ENCODE data around the gene CAMK1G. TPM values are rescaled to one million over a fixed set of nuclear protein-coding genes. Genes with fewer than 3 reads are reported as not detected.

CAMK1G gene
- total and polyA plus RNA-seq, 9 donors = 7.6 to 20.2 (median 12.0) TPM

DNA sequence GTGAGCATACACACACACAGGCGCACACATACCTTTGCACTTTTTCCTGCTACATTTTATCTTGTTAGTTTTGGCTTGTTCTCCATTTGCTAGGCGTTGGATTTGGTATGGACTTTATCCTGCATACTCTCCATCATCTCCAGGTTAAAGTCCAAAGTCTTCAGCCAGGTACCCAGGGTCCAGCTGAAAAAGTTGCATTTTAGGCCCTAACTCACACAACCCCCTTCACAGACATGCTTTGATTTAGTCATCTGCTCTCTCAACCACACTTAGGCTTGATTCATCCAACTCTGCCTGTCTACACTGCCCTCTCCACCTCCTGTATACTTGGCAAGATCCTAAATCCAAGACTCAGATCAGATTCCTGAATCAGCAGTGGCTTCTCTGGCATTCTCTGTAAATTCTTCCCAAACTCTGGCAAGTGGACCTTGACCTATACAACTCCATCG lies 79.4 kb downstream of the CAMK1G start:
- 63 to 73% (median 64%) methylated on average over 3 of the region's 3 CpGs for WGBS, 3 donors
- DNase-seq = no peak
- H3K4me1 ChIP-seq (ENCODE audit: insufficient read depth) = peaks cover 2% of the 10 kb centered on the region
- no peak overlapping the region for H3K4me3 ChIP-seq
- H3K9me3 ChIP-seq = no peaks in the 10 kb centered on the region
- no peaks in the 10 kb centered on the region for H3K27me3 ChIP-seq
- intact Hi-C loops (cut with DNase I) = no loop called here
- H3K27ac ChIP-seq = no peak overlapping the region
- TF ChIP-seq, protein P1, sequence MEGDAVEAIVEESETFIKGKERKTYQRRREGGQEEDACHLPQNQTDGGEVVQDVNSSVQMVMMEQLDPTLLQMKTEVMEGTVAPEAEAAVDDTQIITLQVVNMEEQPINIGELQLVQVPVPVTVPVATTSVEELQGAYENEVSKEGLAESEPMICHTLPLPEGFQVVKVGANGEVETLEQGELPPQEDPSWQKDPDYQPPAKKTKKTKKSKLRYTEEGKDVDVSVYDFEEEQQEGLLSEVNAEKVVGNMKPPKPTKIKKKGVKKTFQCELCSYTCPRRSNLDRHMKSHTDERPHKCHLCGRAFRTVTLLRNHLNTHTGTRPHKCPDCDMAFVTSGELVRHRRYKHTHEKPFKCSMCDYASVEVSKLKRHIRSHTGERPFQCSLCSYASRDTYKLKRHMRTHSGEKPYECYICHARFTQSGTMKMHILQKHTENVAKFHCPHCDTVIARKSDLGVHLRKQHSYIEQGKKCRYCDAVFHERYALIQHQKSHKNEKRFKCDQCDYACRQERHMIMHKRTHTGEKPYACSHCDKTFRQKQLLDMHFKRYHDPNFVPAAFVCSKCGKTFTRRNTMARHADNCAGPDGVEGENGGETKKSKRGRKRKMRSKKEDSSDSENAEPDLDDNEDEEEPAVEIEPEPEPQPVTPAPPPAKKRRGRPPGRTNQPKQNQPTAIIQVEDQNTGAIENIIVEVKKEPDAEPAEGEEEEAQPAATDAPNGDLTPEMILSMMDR (IDR thresholded peaks at IDR 0.05) = no peak
- TF ChIP-seq POLR2A (IDR thresholded peaks at IDR 0.05) (no peak), EP300 (IDR thresholded peaks at IDR 0.05) (no peak)
- H3K36me3 ChIP-seq = no peaks in the 10 kb centered on the region

Small RNA genes within 50 kb of the gene (microRNA-seq; reads per million reads assigned to microRNA genes)
- 0 reads per million in 3 donors for gene MIR4260

Other genes starting within 250 kb of the CAMK1G start
- gene LAMB3, start 68.7 kb downstream of the CAMK1G start, total RNA-seq = 10 to 100 TPM in 1 of 7 donors, 1 to 10 TPM in 4, under 1 TPM in 2; 0.58 to 56.9 (median 4.2) TPM
- 1 to 10 TPM in 1 of 2 donors, under 1 TPM in 1; 0.54 to 7.0 TPM for gene LAMB3, start 68.7 kb downstream of the CAMK1G start, polyA plus RNA-seq
- 100 to 1,000 TPM in 3 of 7 donors, 10 to 100 TPM in 4; 61.4 to 392 (median 79.2) TPM for gene G0S2, start 91.7 kb downstream of the CAMK1G start, total RNA-seq
- gene G0S2, start 91.7 kb downstream of the CAMK1G start, polyA plus RNA-seq = 10 to 100 TPM; 41.5 to 75.4 TPM
- 100 to 1,000 TPM in 1 of 7 donors, 10 to 100 TPM in 5, 1 to 10 TPM in 1; 7.4 to 106 (median 57.7) TPM for gene HSD11B1, start 121.1 kb downstream of the CAMK1G start, total RNA-seq
- 100 to 1,000 TPM in 1 of 2 donors, 10 to 100 TPM in 1; 32.0 to 265 TPM for gene HSD11B1, start 121.1 kb downstream of the CAMK1G start, polyA plus RNA-seq
- gene TRAF3IP3, start 172.3 kb downstream of the CAMK1G start, total RNA-seq = 1 to 10 TPM in 5 of 7 donors, under 1 TPM in 2; 0.34 to 2.4 (median 1.4) TPM
- gene TRAF3IP3, start 172.3 kb downstream of the CAMK1G start, polyA plus RNA-seq = 1 to 10 TPM; 1.2 to 5.6 TPM
- 1 to 10 TPM in 5 of 7 donors, under 1 TPM in 2; 0.83 to 1.6 (median 1.4) TPM for gene C1orf74, start 200.8 kb downstream of the CAMK1G start, total RNA-seq
- 1 to 10 TPM in 1 of 2 donors, under 1 TPM in 1; 0.62 to 2.5 TPM for gene C1orf74, start 200.8 kb downstream of the CAMK1G start, polyA plus RNA-seq
- 10 to 100 TPM in 1 of 7 donors, 1 to 10 TPM in 6; 2.5 to 24.2 (median 5.4) TPM for gene IRF6, start 222.4 kb downstream of the CAMK1G start, total RNA-seq
- 1 to 10 TPM in 1 of 2 donors, under 1 TPM in 1; 0.80 to 2.5 TPM for gene IRF6, start 222.4 kb downstream of the CAMK1G start, polyA plus RNA-seq
- gene UTP25, start 244.3 kb downstream of the CAMK1G start, total RNA-seq = 1 to 10 TPM; 6.0 to 9.9 (median 8.4) TPM
- 1 to 10 TPM; 4.3 to 8.1 TPM for gene UTP25, start 244.3 kb downstream of the CAMK1G start, polyA plus RNA-seq

All from ovary (tissue), 9 donors.